Endodermal cell (in vitro differentiated cells): Measurements from ENCODE around the gene FAM120B. TPM values are rescaled to one million over a fixed set of nuclear protein-coding genes. Genes with fewer than 3 reads are reported as not detected.
A peak's percentile ranks its signal among the peaks of the same experiment; 100 is the strongest.

Experiments used
- DNase-seq: peaks from one replicate; pipeline ENCODE4 v3.0.0-alpha.2; 2017
- H3K27ac ChIP-seq: 2 replicates; pipeline ENCODE4 v1.5.1; 2013; ENCODE audit warnings: mild to moderate bottlenecking, low read depth, low read length, moderate library complexity
- H3K27me3 ChIP-seq: 2 replicates; pipeline ENCODE4 v1.6.1; 2013; ENCODE audit warnings: mild to moderate bottlenecking, low read length, moderate library complexity; ENCODE audit not compliant: insufficient read depth, control insufficient read depth, poor library complexity, severe bottlenecking
- H3K36me3 ChIP-seq: 2 replicates; pipeline ENCODE4 v1.7.0; 2013; ENCODE audit warnings: mild to moderate bottlenecking, low read length, moderate library complexity; ENCODE audit not compliant: control insufficient read depth, insufficient read depth
- H3K4me1 ChIP-seq: one replicate; pipeline ENCODE4 v1.7.0; 2013; ENCODE audit warnings: low read length; ENCODE audit not compliant: control insufficient read depth, insufficient read depth
- H3K4me3 ChIP-seq: 2 replicates; pipeline ENCODE4 v1.5.1; 2013; ENCODE audit warnings: mild to moderate bottlenecking, low read length, moderate library complexity
- H3K9ac ChIP-seq: 2 replicates; pipeline ENCODE4 v1.6.1; 2013; ENCODE audit warnings: mild to moderate bottlenecking, low read length, moderate library complexity; ENCODE audit not compliant: poor library complexity, severe bottlenecking; ENCODE audit errors: extremely low read depth
- H3K9me3 ChIP-seq: 2 replicates; pipeline ENCODE4 v1.6.1; 2013; ENCODE audit warnings: mild to moderate bottlenecking, low read length, moderate library complexity; ENCODE audit not compliant: control insufficient read depth
- H3K27ac Mint-ChIP-seq: 2 replicates; pipeline ENCODE4 v1.8.0; 2020; ENCODE audit warnings: mixed read lengths
- H3K27me3 Mint-ChIP-seq: 2 replicates; pipeline ENCODE4 v1.8.0; 2021; ENCODE audit warnings: mild to moderate bottlenecking, mixed read lengths; ENCODE audit not compliant: insufficient read depth
- H3K36me3 Mint-ChIP-seq: 2 replicates; pipeline ENCODE4 v1.8.0; 2020; ENCODE audit warnings: low read depth, mixed read lengths
- H3K4me1 Mint-ChIP-seq: 2 replicates; pipeline ENCODE4 v1.8.0; 2020; ENCODE audit warnings: mixed read lengths
- H3K4me3 Mint-ChIP-seq: 2 replicates; pipeline ENCODE4 v1.8.0; 2020; ENCODE audit warnings: mild to moderate bottlenecking, moderate library complexity, mixed read lengths
- H3K9me3 Mint-ChIP-seq: 2 replicates; pipeline ENCODE4 v1.8.0; 2020; ENCODE audit warnings: mild to moderate bottlenecking, mixed read lengths
- WGBS, 2 experiments: methylation state at CpG; one replicate each; pipeline versions ENCODE4 v1.1.5 to v1.1.7; 2013; ENCODE audit warnings: missing lambda C conversion rate in 2 of 2, mixed read lengths in 1 of 2; ENCODE audit not compliant: insufficient coverage in 1 of 2, insufficient read length in 1 of 2; 5-methylcytosine and 5-hydroxymethylcytosine counted together
- total RNA-seq, 2 donors: library from RNA; stranded (reverse); fragmentation: NEBNext Ultra II Directional in 1 of 2; extraction: Animal tissue kit (Norgen Biotek cat#: 25700) in 1 of 2; gene quantifications; 2 replicates in 1 of 2; 3 replicates in 1 of 2; pipeline ENCODE4 v1.2.1, GENCODE V29; 2021
- TF ChIP-seq, protein P1 (sequence below): fragments of 200-600 bp; sonication (generic); conservative IDR thresholded peaks from 2 replicates; pipeline ENCODE4 v1.5.0; 2021; ENCODE audit warnings: antibody characterized with exemption, mild to moderate bottlenecking

FAM120B gene
- total RNA-seq, 2 donors from 2014 or later, result 25.7 to 27.5 TPM

DNA sequence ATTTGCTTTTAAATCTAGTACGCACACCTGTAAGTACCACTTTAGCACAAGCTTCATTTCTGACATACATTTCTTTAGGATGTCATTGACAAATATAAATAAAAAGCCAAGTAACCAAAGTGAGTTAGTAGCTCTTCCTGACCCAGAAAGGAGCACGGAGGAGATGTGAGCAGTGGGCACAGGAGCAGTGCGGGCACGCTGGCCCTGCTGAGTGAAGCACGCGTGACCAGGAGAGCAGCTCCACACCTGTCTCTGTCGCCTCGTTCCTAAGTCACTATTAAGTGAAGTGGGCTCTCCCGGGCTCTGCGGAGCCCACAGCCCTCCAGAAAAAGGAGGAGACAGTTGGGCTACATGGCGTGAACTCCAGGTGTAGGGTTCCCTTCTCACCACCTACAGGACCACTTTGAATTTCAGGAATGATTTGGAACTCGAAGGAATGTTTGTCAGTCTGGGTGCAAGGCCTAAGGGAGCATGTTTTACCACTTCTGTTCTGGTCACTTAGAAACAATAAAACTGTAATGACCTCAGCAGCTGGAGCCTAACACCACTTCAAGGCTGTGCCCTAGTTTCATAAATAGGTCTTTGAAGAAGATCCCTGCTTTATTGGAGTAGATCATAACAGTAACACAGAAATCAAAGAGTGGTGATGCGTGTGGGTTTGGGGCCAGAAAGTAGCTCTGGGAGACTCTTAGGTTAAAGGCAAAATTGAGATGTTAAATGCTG lies 95.9 kb downstream of the FAM120B start:
- peak overlapping the region; percentile 12 for H3K27ac Mint-ChIP-seq
- Histone ChIP-seq H3K4me1 (peaks cover 12% of the 10 kb centered on the region), H3K36me3 (peaks cover 29% of the 10 kb centered on the region), H3K9me3 (no peaks in the 10 kb centered on the region), H3K9ac (no peak overlapping the region), H3K27ac (peak overlapping the region; percentile 85), H3K4me3 (no peak overlapping the region), H3K27me3 (no peaks in the 10 kb centered on the region)
- no peaks in the 10 kb centered on the region for H3K9me3 Mint-ChIP-seq
- H3K36me3 Mint-ChIP-seq, result peaks cover 40% of the 10 kb centered on the region
- no peak overlapping the region for H3K4me3 Mint-ChIP-seq
- TF ChIP-seq, protein P1, sequence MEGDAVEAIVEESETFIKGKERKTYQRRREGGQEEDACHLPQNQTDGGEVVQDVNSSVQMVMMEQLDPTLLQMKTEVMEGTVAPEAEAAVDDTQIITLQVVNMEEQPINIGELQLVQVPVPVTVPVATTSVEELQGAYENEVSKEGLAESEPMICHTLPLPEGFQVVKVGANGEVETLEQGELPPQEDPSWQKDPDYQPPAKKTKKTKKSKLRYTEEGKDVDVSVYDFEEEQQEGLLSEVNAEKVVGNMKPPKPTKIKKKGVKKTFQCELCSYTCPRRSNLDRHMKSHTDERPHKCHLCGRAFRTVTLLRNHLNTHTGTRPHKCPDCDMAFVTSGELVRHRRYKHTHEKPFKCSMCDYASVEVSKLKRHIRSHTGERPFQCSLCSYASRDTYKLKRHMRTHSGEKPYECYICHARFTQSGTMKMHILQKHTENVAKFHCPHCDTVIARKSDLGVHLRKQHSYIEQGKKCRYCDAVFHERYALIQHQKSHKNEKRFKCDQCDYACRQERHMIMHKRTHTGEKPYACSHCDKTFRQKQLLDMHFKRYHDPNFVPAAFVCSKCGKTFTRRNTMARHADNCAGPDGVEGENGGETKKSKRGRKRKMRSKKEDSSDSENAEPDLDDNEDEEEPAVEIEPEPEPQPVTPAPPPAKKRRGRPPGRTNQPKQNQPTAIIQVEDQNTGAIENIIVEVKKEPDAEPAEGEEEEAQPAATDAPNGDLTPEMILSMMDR, result no peak
- 96 to 97% methylated on average over 8 to 13 of the region's 13 CpGs for WGBS, 2 experiments
- no peak for DNase-seq
- H3K4me1 Mint-ChIP-seq, result peaks cover 20% of the 10 kb centered on the region
- no peaks in the 10 kb centered on the region for H3K27me3 Mint-ChIP-seq

- Histone ChIP-seq H3K4me3 (no peak overlapping the region), H3K9ac (peak overlapping the region; percentile 17), H3K36me3 (peaks cover 29% of the 10 kb centered on the region), H3K4me1 (peaks cover 12% of the 10 kb centered on the region), H3K27ac (peak overlapping the region; percentile 85), H3K27me3 (no peaks in the 10 kb centered on the region), H3K9me3 (no peaks in the 10 kb centered on the region)
- TF ChIP-seq, protein P1, result no peak
- peaks cover 42% of the 10 kb centered on the region for H3K36me3 Mint-ChIP-seq
- peaks cover 20% of the 10 kb centered on the region for H3K4me1 Mint-ChIP-seq
- peak overlapping the region; percentile 91 for H3K27ac Mint-ChIP-seq
- WGBS, 2 experiments, result 12 to 22% methylated on average over 3 of the region's 3 CpGs
- peak; percentile 87 for DNase-seq
- no peaks in the 10 kb centered on the region for H3K9me3 Mint-ChIP-seq
- no peaks in the 10 kb centered on the region for H3K27me3 Mint-ChIP-seq
- H3K4me3 Mint-ChIP-seq, result no peak overlapping the region
Measured at GRCh38 chr6:170403451-170403850, 96.9 kb downstream of the FAM120B start.

DNA sequence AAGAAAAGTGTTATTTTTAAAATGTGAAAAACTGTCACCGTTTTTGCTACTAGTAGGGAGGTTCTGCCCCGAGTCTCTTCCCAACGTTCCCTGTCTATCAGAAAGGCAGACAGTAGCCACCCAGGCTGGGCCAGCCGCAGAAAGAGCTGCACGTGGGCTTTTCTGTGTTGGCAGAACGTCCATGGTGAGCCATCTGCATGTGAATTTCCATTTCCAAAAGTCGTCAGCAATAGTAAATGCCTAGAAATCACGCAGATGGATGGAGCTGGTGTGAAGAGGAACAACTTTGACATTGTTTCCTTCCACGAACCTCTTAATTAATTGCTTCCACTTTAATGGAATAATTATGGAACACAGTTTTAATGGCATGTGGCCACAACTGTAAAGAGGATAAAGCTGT lies 97.5 kb downstream of the FAM120B start:
- TF ChIP-seq, protein P1, result no peak
- peak overlapping the region; percentile 91 for H3K27ac Mint-ChIP-seq
- H3K36me3 Mint-ChIP-seq, result peaks cover 42% of the 10 kb centered on the region

More for the DNA sequence above, 97.5 kb downstream of the FAM120B start:
- peak; percentile 34 for DNase-seq
- Histone ChIP-seq H3K4me1 (peaks cover 12% of the 10 kb centered on the region), H3K9me3 (no peaks in the 10 kb centered on the region), H3K27me3 (no peaks in the 10 kb centered on the region), H3K27ac (peak overlapping the region; percentile 74), H3K9ac (no peak overlapping the region), H3K36me3 (peaks cover 29% of the 10 kb centered on the region), H3K4me3 (no peak overlapping the region)
- WGBS, 2 experiments, result 71 to 74% methylated on average over 8 to 9 of the region's 9 CpGs
- H3K27me3 Mint-ChIP-seq, result no peaks in the 10 kb centered on the region
- no peak overlapping the region for H3K4me3 Mint-ChIP-seq
- peaks cover 20% of the 10 kb centered on the region for H3K4me1 Mint-ChIP-seq
- no peaks in the 10 kb centered on the region for H3K9me3 Mint-ChIP-seq
